Brain microvascular endothelial cell (primary cell): ENCODE data around the gene TMEM170A.
A peak's percentile ranks its signal among the peaks of the same experiment; 100 is the strongest.

Experiments
- DNase-seq: peaks from one replicate; pipeline ENCODE4 v3.0.0-alpha.2; 2020
- H3K27ac ChIP-seq: fragments of 250-450 bp; sonication (Bioruptor Pico); 2 replicates; pipeline ENCODE4 v1.5.1; 2020; ENCODE audit warnings: mild to moderate bottlenecking, moderate library complexity
- H3K27me3 ChIP-seq: fragments of 250-450 bp; sonication (Bioruptor Pico); replicated peaks from 2 replicates; pipeline ENCODE4 v1.5.1; 2020; ENCODE audit warnings: mild to moderate bottlenecking
- H3K36me3 ChIP-seq: fragments of 250-450 bp; sonication (Bioruptor Pico); replicated peaks from 2 replicates; pipeline ENCODE4 v1.5.1; 2020; ENCODE audit warnings: mild to moderate bottlenecking
- H3K4me3 ChIP-seq: 2 replicates; pipeline ENCODE4 v1.5.1; 2011; ENCODE audit warnings: low read depth, mild to moderate bottlenecking, control low read depth, low read length, moderate library complexity
- CTCF ChIP-seq: IDR thresholded peaks from 2 replicates; pipeline ENCODE4 v1.5.1; 2011; ENCODE audit warnings: low read depth, mild to moderate bottlenecking, moderate library complexity, low read length, control low read depth, inconsistent platforms; ENCODE audit errors: missing control alignments
- in situ Hi-C: cut with HindIII; loops from 2 replicates; pipeline ENCODE4 v1.10.0; 2017; ENCODE audit warnings: low sequenced_read_pairs, low pct_ligation_motif_present

Gene TMEM170A

GRCh38 chr16:75402821-75403475 lies 61.5 kb downstream of the TMEM170A start:
- peak; percentile 65 for TF ChIP-seq CTCF
- H3K27me3 ChIP-seq = no peaks in the 10 kb centered on the region
- in situ Hi-C loops = loop anchor here (25.0 kb wide), 1 partner anchor 216 kb away; no protein-coding TSS in a partner anchor
- H3K4me3 ChIP-seq = no peak overlapping the region
- DNase-seq = peak; percentile 48
- peaks cover 7% of the 10 kb centered on the region for H3K36me3 ChIP-seq
- peak overlapping the region; percentile 77 for H3K27ac ChIP-seq

GRCh38 chr16:75402159-75402820 lies 62.2 kb downstream of the TMEM170A start:
- peaks cover 7% of the 10 kb centered on the region for H3K36me3 ChIP-seq
- no peak overlapping the region for H3K4me3 ChIP-seq
- peak; percentile 37 for DNase-seq
- TF ChIP-seq CTCF = no peak
- peak overlapping the region; percentile 77 for H3K27ac ChIP-seq
- no peaks in the 10 kb centered on the region for H3K27me3 ChIP-seq
- in situ Hi-C loops = loop anchor here (25.0 kb wide), 1 partner anchor 215 kb away; no protein-coding TSS in a partner anchor

GRCh38 chr16:75401691-75402090 lies 62.8 kb downstream of the TMEM170A start:
- in situ Hi-C loops = loop anchor here (25.0 kb wide), 1 partner anchor 214 kb away; no protein-coding TSS in a partner anchor
- H3K27ac ChIP-seq = peak overlapping the region; percentile 77
- DNase-seq = no peak

GRCh38 chr16:75398333-75398732 lies 66.2 kb downstream of the TMEM170A start:
- Histone ChIP-seq H3K36me3 (peaks cover 3% of the 10 kb centered on the region), H3K4me3 (no peak overlapping the region), H3K27me3 (no peaks in the 10 kb centered on the region), H3K27ac (no peak overlapping the region)
- in situ Hi-C loops = no loop called here
- DNase-seq = no peak
- no peak for TF ChIP-seq CTCF

More at GRCh38 chr16:75401691-75402090, 62.8 kb downstream of the TMEM170A start:
- Histone ChIP-seq H3K4me3 (no peak overlapping the region), H3K27me3 (no peaks in the 10 kb centered on the region), H3K36me3 (peaks cover 4% of the 10 kb centered on the region)
- no peak for TF ChIP-seq CTCF

- Histone ChIP-seq H3K27me3 (no peaks in the 10 kb centered on the region), H3K36me3 (peaks cover 9% of the 10 kb centered on the region), H3K27ac (no peak overlapping the region), H3K4me3 (no peak overlapping the region)
- no peak for TF ChIP-seq CTCF
- in situ Hi-C loops = no loop called here
- DNase-seq = no peak
Measured at GRCh38 chr16:75394941-75395340, 69.5 kb downstream of the TMEM170A start.
